Spleen (tissue), 11 donors: ENCODE measurements around the gene AKR1B1. TPM values are rescaled to one million over a fixed set of nuclear protein-coding genes. Genes with fewer than 3 reads are reported as not detected.

Experiments used
- DNase-seq: peaks from one replicate; pipeline ENCODE4 v3.0.0-alpha.2; 2020
- H3K27ac ChIP-seq, 8 donors: fragments of 200-600 bp; sonication (generic) in 7 of 8; 1 replicate in 4 of 8; 2 replicates in 4 of 8; pipeline versions ENCODE4 v1.5.0 to v1.8.0; 2016 to 2021; ENCODE audit warnings: inconsistent platforms in 4 of 8, mild to moderate bottlenecking in 4 of 8, moderate library complexity in 1 of 8
- H3K27me3 ChIP-seq, 7 donors: fragments of 200-600 bp; sonication (generic) in 6 of 7; replicated peaks in 1 of 7; 1 replicate in 4 of 7; 2 replicates in 3 of 7; pipeline versions ENCODE4 v1.5.0 to v1.8.0; 2016 to 2021; ENCODE audit warnings: inconsistent platforms in 3 of 7, mild to moderate bottlenecking in 1 of 7
- H3K36me3 ChIP-seq, 6 donors: fragments of 200-600 bp; sonication (generic) in 5 of 6; 1 replicate in 4 of 6; 2 replicates in 2 of 6; pipeline versions ENCODE4 v1.5.0 to v1.8.0; 2016 to 2021; ENCODE audit warnings: inconsistent platforms in 2 of 6
- H3K4me1 ChIP-seq, 6 donors: fragments of 200-600 bp; sonication (generic) in 5 of 6; 1 replicate in 3 of 6; 2 replicates in 3 of 6; pipeline versions ENCODE4 v1.5.0 to v1.8.0; 2016 to 2021; ENCODE audit warnings: inconsistent platforms in 3 of 6
- H3K4me3 ChIP-seq, 8 donors: fragments of 200-600 bp; sonication (generic) in 7 of 8; 1 replicate in 4 of 8; 2 replicates in 4 of 8; pipeline versions ENCODE4 v1.5.0 to v1.8.0; 2016 to 2021; ENCODE audit warnings: inconsistent platforms in 4 of 8, mild to moderate bottlenecking in 4 of 8, moderate library complexity in 2 of 8
- H3K9me3 ChIP-seq, 8 donors: fragments of 200-600 bp; sonication (generic) in 7 of 8; 1 replicate in 4 of 8; 2 replicates in 4 of 8; pipeline versions ENCODE4 v1.5.0 to v1.8.0; 2016 to 2021; ENCODE audit warnings: inconsistent platforms in 4 of 8
- POLR2A ChIP-seq, 3 donors: fragments of 450-650 bp; IDR thresholded peaks; one replicate each; pipeline ENCODE4 v1.5.1; 2017; ENCODE audit warnings: antibody characterized with exemption in 3 of 3, mild to moderate bottlenecking in 1 of 3
- POLR2AphosphoS5 ChIP-seq, 3 donors: sonication (generic); formaldehyde crosslinking; IDR thresholded peaks; one replicate each; pipeline ENCODE4 v1.5.1; 2017; ENCODE audit warnings: antibody characterized with exemption in 3 of 3
- WGBS, 5 donors: extraction: QIAGEN DNeasy Blood & Tissue Kit in 3 of 5; methylation state at CpG; one replicate each; pipeline versions ENCODE4 v1.1.5 to v1.1.7; 2013 to 2018; 5-methylcytosine and 5-hydroxymethylcytosine counted together
- intact Hi-C: fragments of 100-400 bp; cut with DNase I; formaldehyde crosslinking; loops from one replicate; pipeline ENCODE4 v1.15.0; 2023; ENCODE audit warnings: low total_unique reads
- polyA plus RNA-seq, 3 donors: library from polyadenylated mRNA; stranded (reverse); fragments of 200-250 nt; gene quantifications; one replicate each; pipeline ENCODE4 v1.2.1, GENCODE V29; 2013
- total RNA-seq, 7 donors: library from RNA; depleted of rRNA in 3 of 7; stranded (reverse); fragments of >200 nt in 3 of 7; fragmentation: NEBNext Ultra II Directional in 4 of 7; extraction: Animal tissue kit (Norgen Biotek cat#: 25700) in 4 of 7; gene quantifications; one replicate each; pipeline versions ENCODE4 v1.1.0 to v1.2.1, GENCODE V29; 2016 to 2021
- TF ChIP-seq, protein P1 (sequence below), 11 experiments: fragments of 200-600 bp in 7 of 11; fragments of 450-650 bp in 4 of 11; sonication (generic) in 4 of 11; IDR thresholded peaks in 8 of 11; conservative IDR thresholded peaks in 3 of 11; 1 replicate in 7 of 11; 2 replicates in 4 of 11; pipeline versions ENCODE4 v1.4.0 to v1.8.0; 2016 to 2021; ENCODE audit warnings: antibody characterized with exemption in 11 of 11, inconsistent platforms in 4 of 11, mild to moderate bottlenecking in 1 of 11
- donor health status: healthy with polysubstance abuse.
- donor health status: DM: no; HTN: no; CAD: no; lungs with moderate emphysema.
- donor health status: DM: no; HTN: no; CAD: no.
- donor health status: Bipolar disorder and iron deficiency.
- donor health status: healthy.
- donor health status: DM: no; HTN: no; CAD: no.
- donor health status: DM: yes; HTN: yes; CAD: no.

The AKR1B1 gene
- total and polyA plus RNA-seq, 10 donors: 53.7 to 112 (median 68.3) TPM

DNA sequence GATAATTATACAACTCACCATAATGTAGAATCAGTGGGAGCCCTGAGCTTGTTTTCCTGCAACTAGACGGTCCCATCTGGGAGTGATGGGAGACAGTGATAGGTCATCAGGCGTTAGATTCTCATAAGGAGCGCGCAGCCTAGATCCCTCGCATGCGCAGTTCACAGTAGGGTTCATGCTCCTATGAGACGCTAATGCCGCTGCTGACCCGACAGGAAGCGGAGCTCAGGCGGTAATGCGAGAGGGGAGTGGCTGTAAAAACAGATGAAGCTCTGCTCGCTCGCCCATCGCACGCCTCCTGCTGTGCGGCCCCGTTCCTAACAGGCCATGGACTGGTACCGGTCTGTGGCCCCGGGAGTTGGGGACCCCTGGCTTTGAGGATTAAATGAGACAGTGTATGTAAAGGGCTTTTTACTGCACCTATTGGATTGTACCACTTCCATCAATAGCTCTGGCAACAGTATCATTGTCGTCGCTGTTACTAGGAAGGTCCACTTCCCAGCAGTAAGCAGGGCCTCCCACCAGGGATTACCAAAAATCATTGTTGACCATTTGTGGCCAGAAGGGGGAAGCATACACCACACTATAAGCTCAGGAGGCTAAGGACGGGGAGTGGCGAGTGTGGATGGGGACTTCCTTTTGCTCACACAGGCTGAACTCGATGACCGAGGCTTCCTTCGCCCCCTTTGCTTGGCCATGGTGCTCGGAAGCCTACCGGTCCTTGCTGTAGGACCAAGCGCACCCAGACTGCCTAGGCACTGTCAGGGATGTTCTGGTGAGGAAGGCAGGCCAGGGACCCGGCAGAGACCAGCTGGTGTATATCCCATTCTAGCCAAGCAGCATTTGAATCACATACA is 26.4 kb downstream of the AKR1B1 start:
- peak; percentile 93 for DNase-seq
- Histone ChIP-seq H3K27me3 (no peaks in the 10 kb centered on the region), H3K9me3 (peaks cover 0 to 7% (median 0%) of the 10 kb centered on the region in 8 donors), H3K4me3 (peak overlapping the region in 7 of 8 donors; percentile 18 to 66 (median 26)), H3K27ac (peak overlapping the region; percentile 63 to 89 (median 82)), H3K4me1 (peaks cover 5 to 24% (median 17%) of the 10 kb centered on the region in 6 donors), H3K36me3 (no peaks in the 10 kb centered on the region)
- TF ChIP-seq POLR2A (IDR thresholded peaks at IDR 0.05) (peak in 1 of 3 donors; percentile 30), POLR2AphosphoS5 (IDR thresholded peaks at IDR 0.05) (peak; percentile 68 to 87 (median 73))
- TF ChIP-seq, protein P1, sequence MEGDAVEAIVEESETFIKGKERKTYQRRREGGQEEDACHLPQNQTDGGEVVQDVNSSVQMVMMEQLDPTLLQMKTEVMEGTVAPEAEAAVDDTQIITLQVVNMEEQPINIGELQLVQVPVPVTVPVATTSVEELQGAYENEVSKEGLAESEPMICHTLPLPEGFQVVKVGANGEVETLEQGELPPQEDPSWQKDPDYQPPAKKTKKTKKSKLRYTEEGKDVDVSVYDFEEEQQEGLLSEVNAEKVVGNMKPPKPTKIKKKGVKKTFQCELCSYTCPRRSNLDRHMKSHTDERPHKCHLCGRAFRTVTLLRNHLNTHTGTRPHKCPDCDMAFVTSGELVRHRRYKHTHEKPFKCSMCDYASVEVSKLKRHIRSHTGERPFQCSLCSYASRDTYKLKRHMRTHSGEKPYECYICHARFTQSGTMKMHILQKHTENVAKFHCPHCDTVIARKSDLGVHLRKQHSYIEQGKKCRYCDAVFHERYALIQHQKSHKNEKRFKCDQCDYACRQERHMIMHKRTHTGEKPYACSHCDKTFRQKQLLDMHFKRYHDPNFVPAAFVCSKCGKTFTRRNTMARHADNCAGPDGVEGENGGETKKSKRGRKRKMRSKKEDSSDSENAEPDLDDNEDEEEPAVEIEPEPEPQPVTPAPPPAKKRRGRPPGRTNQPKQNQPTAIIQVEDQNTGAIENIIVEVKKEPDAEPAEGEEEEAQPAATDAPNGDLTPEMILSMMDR (IDR thresholded peaks at IDR 0.05 in 8 of 11, conservative IDR thresholded peaks at IDR 0.05 in 3 of 11): peak; percentile 69 to 96 (median 81)
- intact Hi-C loops: loop anchor here (5.0 kb wide), 2 partner anchors 115 to 175 kb away; partner anchors contain the start of gene AKR1B15
- 1 to 5% (median 4%) methylated on average over 31 of the region's 31 CpGs for WGBS, 5 donors

DNA sequence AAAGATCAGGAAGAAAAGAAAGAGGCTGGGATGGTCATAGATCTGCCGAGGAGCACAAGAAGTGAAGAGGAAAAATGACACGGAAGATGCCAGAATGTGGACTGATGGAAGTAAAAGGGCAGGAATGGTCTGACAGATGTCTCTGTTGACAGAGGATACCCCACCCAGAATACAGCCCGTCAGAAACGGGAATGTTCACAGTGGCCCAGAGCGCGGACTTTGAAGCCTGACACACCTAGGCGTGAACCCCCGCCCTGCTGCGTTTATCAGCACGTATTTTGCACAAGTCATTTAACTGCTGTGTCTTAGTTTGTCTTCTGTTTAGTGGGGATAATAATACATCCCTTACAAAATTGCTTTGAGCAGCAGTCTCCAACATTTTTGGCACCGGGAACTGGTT is 27.1 kb downstream of the AKR1B1 start:
- H3K4me3 ChIP-seq: peak overlapping the region in 6 of 8 donors; percentile 18 to 66 (median 28)
- intact Hi-C loops: loop anchor here (5.0 kb wide), 2 partner anchors 115 to 175 kb away; partner anchors contain the start of gene AKR1B15
- H3K36me3 ChIP-seq: no peaks in the 10 kb centered on the region
- H3K9me3 ChIP-seq: peaks cover 0 to 4% (median 0%) of the 10 kb centered on the region in 8 donors
- 65 to 77% (median 72%) methylated on average over 11 of the region's 11 CpGs for WGBS, 5 donors
- TF ChIP-seq, protein P1 (IDR thresholded peaks at IDR 0.05 in 8 of 11, conservative IDR thresholded peaks at IDR 0.05 in 3 of 11): no peak
- no peak for TF ChIP-seq POLR2A (IDR thresholded peaks at IDR 0.05)
- TF ChIP-seq POLR2AphosphoS5 (IDR thresholded peaks at IDR 0.05): no peak
- peak; percentile 76 for DNase-seq
- H3K27me3 ChIP-seq: no peaks in the 10 kb centered on the region
- H3K4me1 ChIP-seq: peaks cover 5 to 24% (median 17%) of the 10 kb centered on the region in 6 donors
- peak overlapping the region in 7 of 8 donors; percentile 77 to 89 (median 83) for H3K27ac ChIP-seq

DNA sequence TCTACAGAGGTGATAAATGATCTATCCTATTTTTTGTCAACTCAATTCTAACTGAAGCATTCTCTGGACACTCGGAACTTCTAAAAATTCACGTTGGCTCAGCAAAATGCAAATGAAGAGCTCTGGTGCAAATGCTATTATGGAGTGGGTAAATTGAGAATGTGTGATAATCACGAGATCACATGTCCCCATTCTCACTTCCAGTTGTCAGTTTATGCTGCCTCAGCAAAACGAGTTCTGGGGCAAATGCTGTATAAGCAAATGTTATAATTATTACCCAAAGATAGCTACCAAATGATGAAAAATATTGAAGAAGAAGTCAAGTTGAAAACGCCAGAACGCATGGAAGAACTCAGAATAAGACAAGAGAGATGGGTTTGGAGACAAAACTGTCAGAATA is 29.4 kb downstream of the AKR1B1 start:
- H3K4me3 ChIP-seq: no peak overlapping the region
- WGBS, 5 donors: 62 to 76% (median 73%) methylated on average over 6 of the region's 6 CpGs
- no peaks in the 10 kb centered on the region for H3K36me3 ChIP-seq
- H3K4me1 ChIP-seq: peaks cover 5 to 24% (median 17%) of the 10 kb centered on the region in 6 donors
- H3K27me3 ChIP-seq: no peaks in the 10 kb centered on the region
- H3K9me3 ChIP-seq: peaks cover 0 to 4% (median 0%) of the 10 kb centered on the region in 8 donors
- intact Hi-C loops: no loop called here
- TF ChIP-seq, protein P1 (IDR thresholded peaks at IDR 0.05 in 8 of 11, conservative IDR thresholded peaks at IDR 0.05 in 3 of 11): no peak
- TF ChIP-seq POLR2A (IDR thresholded peaks at IDR 0.05): no peak
- no peak for TF ChIP-seq POLR2AphosphoS5 (IDR thresholded peaks at IDR 0.05)
- H3K27ac ChIP-seq: no peak overlapping the region
- no peak for DNase-seq

DNA sequence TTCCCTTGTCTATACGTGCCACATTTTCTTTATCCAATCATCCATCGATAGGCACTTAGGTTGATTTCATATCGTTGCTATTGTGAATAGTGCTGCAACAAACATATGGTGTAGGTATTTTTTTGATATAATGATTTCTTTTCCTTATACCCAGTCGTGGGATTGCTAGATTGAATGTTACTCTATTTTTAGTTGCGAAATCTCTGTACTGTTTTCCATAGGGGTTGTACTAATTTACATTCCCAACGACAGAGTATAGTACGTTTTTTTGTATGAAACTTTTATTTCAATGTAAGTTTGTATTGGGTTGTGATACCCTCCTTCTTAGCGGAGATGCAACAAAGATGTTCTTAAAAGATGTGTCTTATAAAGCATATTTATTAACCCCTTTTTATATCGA is 30.0 kb downstream of the AKR1B1 start:
- H3K27ac ChIP-seq: no peak overlapping the region
- H3K27me3 ChIP-seq: no peaks in the 10 kb centered on the region
- TF ChIP-seq POLR2AphosphoS5 (IDR thresholded peaks at IDR 0.05): no peak
- TF ChIP-seq, protein P1 (IDR thresholded peaks at IDR 0.05 in 8 of 11, conservative IDR thresholded peaks at IDR 0.05 in 3 of 11): no peak
- no peaks in the 10 kb centered on the region for H3K36me3 ChIP-seq
- intact Hi-C loops: no loop called here
- no peak overlapping the region for H3K4me3 ChIP-seq
- DNase-seq: no peak
- WGBS, 5 donors: 78 to 91% (median 87%) methylated on average over 9 of the region's 9 CpGs
- H3K4me1 ChIP-seq: peaks cover 5 to 23% (median 17%) of the 10 kb centered on the region in 6 donors
- H3K9me3 ChIP-seq: peaks cover 0 to 4% (median 0%) of the 10 kb centered on the region in 8 donors
